K562 (cell line): ENCODE data around the gene MADD. TPM values are rescaled to one million over a fixed set of nuclear protein-coding genes. Genes with fewer than 3 reads are reported as not detected.
A peak's percentile ranks its signal among the peaks of the same experiment; 100 is the strongest.

Experiments used
- C11orf30 ChIP-seq: fragments of 450-650 bp; IDR thresholded peaks from 2 replicates; pipeline ENCODE4 v1.6.1; 2016; ENCODE audit warnings: low read depth, mild to moderate bottlenecking
- ELF1 ChIP-seq: fragments of 200-800 bp; sonication (Bioruptor generic); IDR thresholded peaks from 2 replicates; pipeline ENCODE4 v1.6.1; 2016; ENCODE audit warnings: missing genetic modification characterization, missing compliant biosample characterization
- KAT7 ChIP-seq: sonication (generic); formaldehyde crosslinking; IDR thresholded peaks from 2 replicates; pipeline ENCODE4 v1.8.0; 2022; ENCODE audit warnings: missing genetic modification reagents, mild to moderate bottlenecking, borderline replicate concordance
- KLF6 ChIP-seq: fragments of 250-450 bp; sonication (Bioruptor Pico); IDR thresholded peaks from 2 replicates; pipeline ENCODE4 v1.4.0; 2020; ENCODE audit warnings: mild to moderate bottlenecking, moderate library complexity, borderline replicate concordance
- MECOM ChIP-seq: fragments of 250-450 bp; sonication (Bioruptor Pico); IDR thresholded peaks from 2 replicates; pipeline ENCODE4 v1.8.0; 2022; ENCODE audit warnings: inconsistent platforms
- MXI1 ChIP-seq: IDR thresholded peaks from 2 replicates; pipeline ENCODE4 v1.6.1; 2011; ENCODE audit warnings: low read depth, mild to moderate bottlenecking, improper control_type of control experiment, low read length
- NCOA2 ChIP-seq, 2 experiments: fragments of 450-650 bp; IDR thresholded peaks; 2 replicates each; pipeline ENCODE4 v1.6.1; 2018; ENCODE audit warnings: mild to moderate bottlenecking in 2 of 2, moderate library complexity in 1 of 2; ENCODE audit not compliant: partially characterized antibody in 2 of 2
- NR2C2 ChIP-seq, 2 experiments: fragments of 200-800 bp in 1 of 2; sonication (Bioruptor generic) in 1 of 2; sonication (generic) in 1 of 2; formaldehyde crosslinking in 1 of 2; IDR thresholded peaks; 2 replicates each; pipeline versions ENCODE4 v1.6.1 to v1.8.0; 2016 to 2022; ENCODE audit warnings: mild to moderate bottlenecking in 1 of 2, missing compliant biosample characterization in 1 of 2, missing genetic modification characterization in 1 of 2, missing genetic modification reagents in 1 of 2
- RB1 ChIP-seq: fragments of 450-650 bp; IDR thresholded peaks from 2 replicates; pipeline ENCODE4 v1.6.1; 2017; ENCODE audit warnings: low read depth, mild to moderate bottlenecking
- SNRNP70 ChIP-seq: fragments of 200-400 bp; formaldehyde crosslinking; optimal IDR thresholded peaks from 2 replicates; pipeline ENCODE3; 2017; ENCODE audit warnings: low read depth, low read length
- SP2 ChIP-seq: IDR thresholded peaks from 2 replicates; pipeline ENCODE4 v1.6.1; 2011; ENCODE audit warnings: mild to moderate bottlenecking, low read depth, low read length, moderate library complexity; ENCODE audit not compliant: poor library complexity, severe bottlenecking; ENCODE audit errors: extremely low read depth
- U2AF2 ChIP-seq: fragments of 200-400 bp; formaldehyde crosslinking; optimal IDR thresholded peaks from 2 replicates; pipeline ENCODE3; 2017; ENCODE audit warnings: low read depth, mild to moderate bottlenecking, low read length
- ZBTB17 ChIP-seq: fragments of 450-650 bp; formaldehyde crosslinking; IDR thresholded peaks from 2 replicates; pipeline ENCODE4 v1.4.0; 2020; ENCODE audit warnings: mild to moderate bottlenecking
- ZBTB7A ChIP-seq: IDR thresholded peaks from 2 replicates; pipeline ENCODE4 v1.6.1; 2011; ENCODE audit warnings: low read depth, mild to moderate bottlenecking, low read length, moderate library complexity, borderline replicate concordance; ENCODE audit not compliant: control insufficient read depth
- ZC3H8 ChIP-seq: fragments of 450-650 bp; IDR thresholded peaks from 2 replicates; pipeline ENCODE4 v1.6.1; 2017
- ZNF263 ChIP-seq: sonication (generic); formaldehyde crosslinking; IDR thresholded peaks from 2 replicates; pipeline ENCODE4 v1.8.0; 2022; ENCODE audit warnings: mild to moderate bottlenecking, missing genetic modification reagents, borderline replicate concordance
- ZNF384 ChIP-seq: IDR thresholded peaks from 2 replicates; pipeline ENCODE4 v1.6.1; 2012; ENCODE audit warnings: low read depth, low read length, improper control_type of control experiment
- ZNF41 ChIP-seq: fragments of 250-450 bp; sonication (Bioruptor Pico); conservative IDR thresholded peaks from 2 replicates; pipeline ENCODE4 v1.4.0; 2020; ENCODE audit warnings: mild to moderate bottlenecking
- polyA plus RNA-seq, 8 experiments: library from polyadenylated mRNA; depleted of rRNA in 4 of 8; stranded (reverse) in 5 of 8; unstranded in 3 of 8; fragments of >200 nt; fragmentation: Nextera tagmentation in 2 of 8; fragmentation: Illumina TruSeq in 1 of 8; extraction: Ambion mirVana in 2 of 8; extraction: Trizol in 1 of 8; gene quantifications; 2 replicates each; pipeline versions ENCODE4 v1.2.1 to v1.2.3, GENCODE V29; 2011 to 2014; ENCODE audit warnings: inconsistent platforms in 1 of 8, missing spikeins in 1 of 8
- total RNA-seq, 7 experiments: library from RNA; depleted of rRNA in 6 of 7; stranded (reverse); fragments of >200 nt in 6 of 7; fragmentation: Illumina TruSeq in 2 of 7; extraction: Trizol in 2 of 7; gene quantifications; 2 replicates each; pipeline versions ENCODE4 v1.2.1 to v1.2.3, GENCODE V29; 2011 to 2021; ENCODE audit warnings: low replicate concordance in 1 of 7
- TF ChIP-seq, protein P1 (sequence below): fragments of 200-800 bp; sonication (Bioruptor generic); IDR thresholded peaks from 2 replicates; pipeline ENCODE4 v1.6.1; 2017; ENCODE audit warnings: missing genetic modification characterization, missing compliant biosample characterization
- TF ChIP-seq, protein P2 (sequence below): fragments of 450-650 bp; IDR thresholded peaks from 2 replicates; pipeline ENCODE4 v1.6.1; 2016; ENCODE audit warnings: borderline replicate concordance
- TF ChIP-seq, protein P3 (sequence below): fragments of 450-650 bp; formaldehyde crosslinking; IDR thresholded peaks from 2 replicates; pipeline ENCODE4 v1.4.0; 2020; ENCODE audit warnings: mild to moderate bottlenecking, moderate library complexity
- TF ChIP-seq, protein P4 (sequence below): fragments of 450-650 bp; IDR thresholded peaks from 2 replicates; pipeline ENCODE4 v1.6.1; 2017; ENCODE audit warnings: mild to moderate bottlenecking, moderate library complexity

The MADD gene
- total and polyA plus RNA-seq, 9 of the 15 experiments (the other 6 are each of a cell fraction or from before 2014, with no cell fraction given) = 0.68 to 57.6 (median 33.6) TPM

DNA sequence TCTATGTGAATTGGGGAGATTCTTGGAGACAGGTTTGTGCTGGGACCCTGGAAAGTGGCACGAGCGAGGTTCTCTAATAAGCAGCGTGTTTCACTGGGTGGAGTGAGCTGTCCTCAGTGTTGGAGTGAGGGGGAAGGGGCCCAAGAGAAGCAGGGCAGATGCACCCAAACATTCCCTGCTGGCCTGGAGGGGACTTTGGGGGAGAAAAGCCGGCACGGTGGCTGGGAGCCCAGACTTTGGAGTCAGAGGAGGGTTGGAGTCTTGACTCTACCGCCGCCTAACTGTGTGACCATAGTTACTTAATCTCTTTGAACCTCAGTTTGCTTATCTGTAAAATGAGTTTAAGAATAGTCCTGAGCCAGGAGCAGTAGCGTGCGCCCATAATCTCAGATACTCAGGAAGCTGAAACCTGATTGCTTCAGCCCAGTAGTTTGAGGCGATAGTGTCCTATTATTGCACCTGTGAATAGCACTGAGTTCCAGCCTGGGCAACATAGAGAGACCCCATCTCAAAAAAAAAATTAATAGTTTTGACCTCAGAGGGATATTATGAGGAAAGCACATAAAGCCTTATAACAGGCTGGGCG lies 11.5 kb upstream of the MADD start (continued):
- TF ChIP-seq, protein P1, sequence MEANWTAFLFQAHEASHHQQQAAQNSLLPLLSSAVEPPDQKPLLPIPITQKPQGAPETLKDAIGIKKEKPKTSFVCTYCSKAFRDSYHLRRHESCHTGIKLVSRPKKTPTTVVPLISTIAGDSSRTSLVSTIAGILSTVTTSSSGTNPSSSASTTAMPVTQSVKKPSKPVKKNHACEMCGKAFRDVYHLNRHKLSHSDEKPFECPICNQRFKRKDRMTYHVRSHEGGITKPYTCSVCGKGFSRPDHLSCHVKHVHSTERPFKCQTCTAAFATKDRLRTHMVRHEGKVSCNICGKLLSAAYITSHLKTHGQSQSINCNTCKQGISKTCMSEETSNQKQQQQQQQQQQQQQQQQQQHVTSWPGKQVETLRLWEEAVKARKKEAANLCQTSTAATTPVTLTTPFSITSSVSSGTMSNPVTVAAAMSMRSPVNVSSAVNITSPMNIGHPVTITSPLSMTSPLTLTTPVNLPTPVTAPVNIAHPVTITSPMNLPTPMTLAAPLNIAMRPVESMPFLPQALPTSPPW (CRISPR knock-in tag) = no peak
- TF ChIP-seq U2AF2 (no peak), ZNF384 (no peak), MECOM (CRISPR knock-in tag) (no peak), MXI1 (no peak), SNRNP70 (no peak), ZNF41 (CRISPR knock-in tag) (no peak), ZBTB7A (no peak), ELF1 (tag) (no peak), KLF6 (CRISPR knock-in tag) (no peak), SP2 (no peak), KAT7 (no peak), NCOA2 (IDR thresholded peaks at IDR 0.05; ENCODE audit: partially characterized antibody in 2 of 2) (no peak), C11orf30 (no peak), ZNF263 (CRISPR knock-in tag) (0 out of 2 replicates have a peak, but pooled peaks have one; percentile 21), RB1 (no peak), ZBTB17 (CRISPR knock-in tag) (no peak), NR2C2 (CRISPR knock-in tag; IDR thresholded peaks at IDR 0.05) (no peak), NR2C2 (tag; IDR thresholded peaks at IDR 0.05) (no peak), ZC3H8 (no peak)
- TF ChIP-seq, protein P2, sequence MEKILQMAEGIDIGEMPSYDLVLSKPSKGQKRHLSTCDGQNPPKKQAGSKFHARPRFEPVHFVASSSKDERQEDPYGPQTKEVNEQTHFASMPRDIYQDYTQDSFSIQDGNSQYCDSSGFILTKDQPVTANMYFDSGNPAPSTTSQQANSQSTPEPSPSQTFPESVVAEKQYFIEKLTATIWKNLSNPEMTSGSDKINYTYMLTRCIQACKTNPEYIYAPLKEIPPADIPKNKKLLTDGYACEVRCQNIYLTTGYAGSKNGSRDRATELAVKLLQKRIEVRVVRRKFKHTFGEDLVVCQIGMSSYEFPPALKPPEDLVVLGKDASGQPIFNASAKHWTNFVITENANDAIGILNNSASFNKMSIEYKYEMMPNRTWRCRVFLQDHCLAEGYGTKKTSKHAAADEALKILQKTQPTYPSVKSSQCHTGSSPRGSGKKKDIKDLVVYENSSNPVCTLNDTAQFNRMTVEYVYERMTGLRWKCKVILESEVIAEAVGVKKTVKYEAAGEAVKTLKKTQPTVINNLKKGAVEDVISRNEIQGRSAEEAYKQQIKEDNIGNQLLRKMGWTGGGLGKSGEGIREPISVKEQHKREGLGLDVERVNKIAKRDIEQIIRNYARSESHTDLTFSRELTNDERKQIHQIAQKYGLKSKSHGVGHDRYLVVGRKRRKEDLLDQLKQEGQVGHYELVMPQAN = no peak
- TF ChIP-seq, protein P3, sequence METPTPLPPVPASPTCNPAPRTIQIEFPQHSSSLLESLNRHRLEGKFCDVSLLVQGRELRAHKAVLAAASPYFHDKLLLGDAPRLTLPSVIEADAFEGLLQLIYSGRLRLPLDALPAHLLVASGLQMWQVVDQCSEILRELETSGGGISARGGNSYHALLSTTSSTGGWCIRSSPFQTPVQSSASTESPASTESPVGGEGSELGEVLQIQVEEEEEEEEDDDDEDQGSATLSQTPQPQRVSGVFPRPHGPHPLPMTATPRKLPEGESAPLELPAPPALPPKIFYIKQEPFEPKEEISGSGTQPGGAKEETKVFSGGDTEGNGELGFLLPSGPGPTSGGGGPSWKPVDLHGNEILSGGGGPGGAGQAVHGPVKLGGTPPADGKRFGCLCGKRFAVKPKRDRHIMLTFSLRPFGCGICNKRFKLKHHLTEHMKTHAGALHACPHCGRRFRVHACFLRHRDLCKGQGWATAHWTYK = no peak
- TF ChIP-seq, protein P4, sequence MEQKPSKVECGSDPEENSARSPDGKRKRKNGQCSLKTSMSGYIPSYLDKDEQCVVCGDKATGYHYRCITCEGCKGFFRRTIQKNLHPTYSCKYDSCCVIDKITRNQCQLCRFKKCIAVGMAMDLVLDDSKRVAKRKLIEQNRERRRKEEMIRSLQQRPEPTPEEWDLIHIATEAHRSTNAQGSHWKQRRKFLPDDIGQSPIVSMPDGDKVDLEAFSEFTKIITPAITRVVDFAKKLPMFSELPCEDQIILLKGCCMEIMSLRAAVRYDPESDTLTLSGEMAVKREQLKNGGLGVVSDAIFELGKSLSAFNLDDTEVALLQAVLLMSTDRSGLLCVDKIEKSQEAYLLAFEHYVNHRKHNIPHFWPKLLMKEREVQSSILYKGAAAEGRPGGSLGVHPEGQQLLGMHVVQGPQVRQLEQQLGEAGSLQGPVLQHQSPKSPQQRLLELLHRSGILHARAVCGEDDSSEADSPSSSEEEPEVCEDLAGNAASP = no peak
